GM10248 (cell line): Measurements from ENCODE around the gene CHKB.

Experiments
- CTCF ChIA-PET: fragments of 300-600 bp; sonication (Branson Sonifier 250); formaldehyde crosslinking; extraction: SDS; loops from one replicate; lab custom pipeline; 2021; ENCODE audit warnings: antibody characterized with exemption; lab: Yijun Ruan, JAX
- POLR2A ChIA-PET: fragments of 350-650 bp; sonication (Branson Sonifier 250); formaldehyde crosslinking; extraction: SDS; loops from one replicate; lab custom pipeline; 2020; ENCODE audit warnings: antibody characterized with exemption; lab: Yijun Ruan, JAX
- DNase-seq: peaks from one replicate; pipeline ENCODE4 v3.0.0; 2012; ENCODE audit errors: extremely low spot score
- TF ChIP-seq, protein P1 (sequence below): IDR thresholded peaks from 2 replicates; pipeline ENCODE4 v1.5.1; 2012; ENCODE audit warnings: mild to moderate bottlenecking, low read depth; ENCODE audit errors: extremely low read depth, missing control alignments, control extremely low read depth

The CHKB gene

DNA sequence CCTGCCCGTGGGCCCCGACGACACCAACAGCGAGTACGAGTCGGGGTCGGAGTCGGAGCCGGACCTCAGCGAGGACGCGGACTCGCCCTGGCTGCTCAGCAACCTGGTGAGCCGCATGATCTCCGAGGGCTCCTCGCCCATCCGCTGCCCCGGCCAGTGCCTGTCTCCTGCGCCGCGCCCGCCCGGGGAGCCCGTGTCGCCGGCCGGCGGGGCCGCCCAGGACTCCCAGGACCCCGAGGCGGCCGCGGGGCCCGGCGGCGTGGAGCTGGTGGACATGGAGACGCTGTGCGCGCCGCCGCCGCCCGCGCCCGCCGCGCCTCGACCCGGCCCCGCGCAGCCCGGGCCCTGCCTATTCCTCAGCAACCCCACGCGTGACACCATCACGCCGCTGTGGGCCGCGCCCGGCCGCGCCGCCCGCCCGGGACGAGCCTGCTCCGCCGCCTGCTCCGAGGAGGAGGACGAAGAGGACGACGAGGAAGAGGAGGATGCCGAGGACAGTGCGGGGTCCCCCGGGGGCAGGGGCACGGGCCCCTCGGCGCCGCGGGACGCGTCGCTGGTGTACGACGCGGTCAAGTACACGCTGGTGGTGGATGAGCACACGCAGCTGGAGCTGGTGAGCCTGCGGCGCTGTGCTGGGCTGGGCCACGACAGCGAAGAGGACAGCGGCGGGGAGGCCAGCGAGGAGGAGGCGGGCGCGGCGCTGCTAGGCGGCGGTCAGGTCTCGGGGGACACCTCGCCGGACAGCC, 21.8 kb upstream of the CHKB start:
- TF ChIP-seq, protein P1, sequence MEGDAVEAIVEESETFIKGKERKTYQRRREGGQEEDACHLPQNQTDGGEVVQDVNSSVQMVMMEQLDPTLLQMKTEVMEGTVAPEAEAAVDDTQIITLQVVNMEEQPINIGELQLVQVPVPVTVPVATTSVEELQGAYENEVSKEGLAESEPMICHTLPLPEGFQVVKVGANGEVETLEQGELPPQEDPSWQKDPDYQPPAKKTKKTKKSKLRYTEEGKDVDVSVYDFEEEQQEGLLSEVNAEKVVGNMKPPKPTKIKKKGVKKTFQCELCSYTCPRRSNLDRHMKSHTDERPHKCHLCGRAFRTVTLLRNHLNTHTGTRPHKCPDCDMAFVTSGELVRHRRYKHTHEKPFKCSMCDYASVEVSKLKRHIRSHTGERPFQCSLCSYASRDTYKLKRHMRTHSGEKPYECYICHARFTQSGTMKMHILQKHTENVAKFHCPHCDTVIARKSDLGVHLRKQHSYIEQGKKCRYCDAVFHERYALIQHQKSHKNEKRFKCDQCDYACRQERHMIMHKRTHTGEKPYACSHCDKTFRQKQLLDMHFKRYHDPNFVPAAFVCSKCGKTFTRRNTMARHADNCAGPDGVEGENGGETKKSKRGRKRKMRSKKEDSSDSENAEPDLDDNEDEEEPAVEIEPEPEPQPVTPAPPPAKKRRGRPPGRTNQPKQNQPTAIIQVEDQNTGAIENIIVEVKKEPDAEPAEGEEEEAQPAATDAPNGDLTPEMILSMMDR: no peak
- ChIA-PET CTCF (interaction anchor here (2.1 kb wide), 1 partner anchor 17 kb away, joined by 5 read pairs; no protein-coding TSS in a partner anchor), POLR2A (no interaction called here)
- no peak for DNase-seq

DNA sequence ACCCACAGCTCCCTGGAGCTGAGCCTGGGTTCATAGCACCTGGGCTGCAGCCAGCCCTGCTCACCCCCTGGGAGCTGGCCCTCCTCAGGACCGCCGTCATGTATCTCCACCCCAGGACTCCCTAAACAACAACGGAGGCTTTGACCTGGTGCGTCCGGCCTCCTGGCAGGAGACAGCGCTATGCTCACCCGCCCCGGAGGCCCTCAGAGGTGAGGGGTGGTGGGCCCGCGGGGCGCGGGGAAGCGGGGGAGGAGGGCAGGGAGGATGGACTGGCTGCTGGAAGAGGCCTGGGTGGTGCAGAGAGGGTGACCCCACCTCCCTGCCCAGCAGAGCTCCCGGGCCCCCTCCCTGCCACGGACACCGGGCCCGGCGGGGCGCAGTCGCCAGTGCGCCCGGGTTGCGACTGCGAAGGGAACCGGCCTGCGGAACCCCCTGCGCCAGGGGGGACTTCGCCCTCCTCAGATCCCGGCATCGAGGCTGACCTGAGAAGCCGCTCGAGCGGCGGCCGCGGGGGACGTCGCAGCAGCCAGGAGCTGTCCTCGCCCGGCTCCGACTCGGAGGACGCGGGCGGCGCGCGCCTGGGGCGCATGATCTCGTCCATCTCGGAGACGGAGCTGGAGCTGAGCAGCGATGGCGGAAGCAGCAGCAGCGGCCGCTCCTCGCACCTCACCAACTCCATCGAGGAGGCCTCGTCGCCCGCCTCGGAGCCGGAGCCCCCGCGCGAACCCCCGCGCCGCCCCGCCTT, 21.0 kb upstream of the CHKB start:
- CTCF ChIA-PET: interaction anchor here (2.1 kb wide), 1 partner anchor 17 kb away, joined by 5 read pairs; no protein-coding TSS in a partner anchor
- no peak for DNase-seq
- TF ChIP-seq, protein P1: no peak
- POLR2A ChIA-PET: no interaction called here

DNA sequence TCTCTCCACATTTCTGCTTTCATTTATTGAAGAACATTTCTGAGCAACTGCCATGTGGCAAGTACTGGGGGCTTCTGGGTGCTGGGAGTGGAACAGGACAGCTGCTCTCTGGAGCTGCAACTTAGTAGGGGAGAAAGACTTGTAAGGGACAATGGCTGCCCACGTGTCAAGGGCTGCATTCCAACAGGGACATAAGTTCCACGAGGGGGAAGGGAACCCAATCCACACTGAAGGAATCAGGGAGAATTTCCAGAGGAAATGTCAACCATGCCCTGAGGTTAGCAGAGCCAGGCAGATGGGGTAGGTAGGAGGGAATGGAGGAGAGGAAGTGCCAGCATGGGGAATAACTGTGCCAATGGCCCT, 19.7 kb upstream of the CHKB start:
- no peak for DNase-seq
- POLR2A ChIA-PET: no interaction called here
- TF ChIP-seq, protein P1: no peak
- CTCF ChIA-PET: interaction anchor here (1.5 to 2.1 kb wide), 2 partner anchors 19 to 76 kb away, joined by 3 to 5 read pairs; partner anchors contain the start of gene SCO2

DNA sequence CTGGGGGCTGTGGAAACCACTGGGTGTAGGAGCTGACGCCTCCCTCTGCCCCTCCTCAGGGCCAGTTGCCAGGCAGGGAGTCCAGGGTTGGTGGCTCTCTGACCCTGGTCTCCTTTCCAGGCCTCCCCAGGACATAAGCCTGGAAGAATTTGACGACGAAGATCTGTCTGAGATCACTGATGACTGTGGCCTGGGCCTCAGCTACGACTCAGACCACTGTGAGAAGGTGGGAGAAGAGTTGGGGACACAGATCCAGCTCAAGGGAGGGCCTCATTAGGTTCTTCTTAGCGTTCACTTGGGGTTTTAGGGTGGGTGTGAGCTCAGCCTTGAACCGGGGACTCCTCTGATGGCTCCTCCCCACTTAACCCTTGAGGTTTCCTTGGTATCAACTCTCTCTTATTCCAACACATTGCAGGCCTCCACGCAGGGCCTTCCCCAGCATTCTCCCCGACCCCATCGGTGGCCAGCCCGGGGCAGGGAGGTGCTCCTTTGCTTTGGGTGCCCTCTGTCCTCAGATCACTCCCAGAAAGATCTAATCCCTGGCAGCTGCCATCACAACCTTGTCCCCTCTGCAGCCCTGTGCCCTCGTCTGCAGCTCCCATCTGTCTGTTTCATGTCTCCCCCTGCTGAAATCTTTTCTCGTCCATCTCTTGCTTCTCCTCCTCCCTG, 19.2 kb upstream of the CHKB start:
- POLR2A ChIA-PET: no interaction called here
- CTCF ChIA-PET: interaction anchor here (1.5 kb wide), 1 partner anchor 76 kb away, joined by 3 read pairs; the partner anchor contains the start of gene SCO2
- TF ChIP-seq, protein P1: no peak
- DNase-seq: no peak

DNA sequence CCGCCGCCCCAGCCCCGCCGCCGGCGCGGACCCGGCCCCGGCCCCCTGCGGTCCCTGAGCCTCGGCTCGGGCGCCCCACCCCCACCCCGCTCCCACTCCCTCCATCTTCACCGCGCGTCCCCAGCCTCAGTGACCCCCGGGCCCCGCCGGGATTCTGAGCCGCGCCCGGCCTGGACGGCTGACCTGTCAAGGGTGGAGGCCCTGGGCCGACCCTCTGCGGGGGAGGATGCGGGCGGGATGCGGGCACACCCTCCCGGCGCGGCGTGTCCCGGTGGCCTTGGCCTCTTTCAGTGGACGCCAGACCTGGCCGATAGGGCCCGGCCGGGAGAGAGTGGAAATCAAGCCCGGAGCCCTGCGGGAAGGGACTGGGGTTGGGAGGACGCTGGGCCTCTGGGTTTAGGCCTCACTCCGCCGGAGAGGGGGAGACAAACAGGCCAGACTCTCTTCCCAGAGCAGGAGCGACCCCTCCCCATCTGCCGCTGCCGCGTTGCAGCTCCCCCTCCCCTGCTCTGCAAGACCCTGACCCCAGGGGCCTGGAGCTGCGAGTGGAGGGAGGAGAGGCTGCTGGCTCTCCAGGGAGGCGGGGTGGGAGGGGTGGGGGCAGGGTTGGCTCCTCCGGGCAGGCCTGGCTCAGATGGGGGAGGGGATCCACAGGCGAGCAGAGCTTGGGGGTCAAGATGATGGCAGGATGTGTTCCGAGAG, 18.5 kb upstream of the CHKB start:
- ChIA-PET CTCF (interaction anchor here (1.5 kb wide), 1 partner anchor 75 kb away, joined by 3 read pairs; the partner anchor contains the start of gene SCO2), POLR2A (no interaction called here)
- TF ChIP-seq, protein P1: no peak
- DNase-seq: no peak
